ENCODE data around the gene ARHGAP6. TPM values are rescaled to one million over a fixed set of nuclear protein-coding genes. Genes with fewer than 3 reads are reported as not detected.

The ARHGAP6 gene
- total and polyA plus RNA-seq, 9 of the 15 experiments (the other 6 are each of a cell fraction or from before 2014, with no cell fraction given): 12.5 to 63.6 (median 41.8) TPM

- Histone ChIP-seq H3K9me1 (ENCODE audit: control insufficient read depth, insufficient read depth, low read length) (no peaks in the 10 kb centered on the region), H2AFZ (ENCODE audit: low read depth, low read length) (no peak overlapping the region), H3K9me3 (replicated peaks; ENCODE audit: control insufficient read depth, insufficient read depth, low read depth, low read length) (0 out of 2 replicates have a peak, but pooled peaks cover 1% of the 10 kb centered on the region), H3K36me3 (ENCODE audit: control insufficient read depth, insufficient read depth, low read length) (no peaks in the 10 kb centered on the region; the same call in 2 of the 3 replicates), H3K27ac (ENCODE audit: extremely low read depth, low read depth, low read length) (no peak overlapping the region), H3K79me2 (ENCODE audit: control insufficient read depth, insufficient read depth, low read length) (peaks cover 5% of the 10 kb centered on the region; the same call in 1 of the 3 replicates), H3K4me1 (replicated peaks in 1 of 2; ENCODE audit: control insufficient read depth in 2 of 2, insufficient read depth in 2 of 2, low read length in 2 of 2) (peaks cover 4 to 11% of the 10 kb centered on the region in 2 experiments; a peak in 4 of 5 replicates), H3K9ac (ENCODE audit: insufficient read depth in 1 of 2, low read depth in 2 of 2, low read length in 2 of 2) (no peak overlapping the region), H4K20me1 (replicated peaks; ENCODE audit: control insufficient read depth, insufficient read depth, low read length) (no peaks in the 10 kb centered on the region), H3K4me2 (ENCODE audit: insufficient read depth, low read length) (no peak overlapping the region), H3K27me3 (ENCODE audit: control insufficient read depth in 2 of 2, insufficient read depth in 2 of 2, low read length in 2 of 2) (no peaks in the 10 kb centered on the region), H3K4me3 (no peak overlapping the region)
- in situ Hi-C loops (cut with MboI): no loop called here
- ATAC-seq: no peak
- intact Hi-C loops (cut with micrococcal nuclease): no loop called here
- ChIA-PET CTCF (ENCODE audit: low intra/inter-chr PET ratio) (no interaction called here), POLR2A (no interaction called here)
- DNase-seq (ENCODE audit: extremely low read depth in 1 of 4, low spot score in 3 of 4): no peak
- FAIRE-seq: no peak
- WGBS (ENCODE audit: insufficient coverage, low coverage, missing lambda C conversion rate): 86% methylated on average over 4 of the region's 18 CpGs
- no TSS peak for BruUV-seq (replicated peaks)
- TF ChIP-seq NFYB (IDR thresholded peaks at IDR 0.05; ENCODE audit: extremely low read depth, insufficient read length): peak; percentile 13
- TF ChIP-seq POLR2G (IDR thresholded peaks at IDR 0.05; ENCODE audit: low read depth, low read length): peak; percentile 38
- peak; percentile 63 for TF ChIP-seq PRDM10 (IDR thresholded peaks at IDR 0.05; ENCODE audit: partially characterized antibody)
- no peak for TF ChIP-seq ZSCAN32 (CRISPR knock-in tag; IDR thresholded peaks at IDR 0.05)
- no peak for TF ChIP-seq RFX7 (CRISPR knock-in tag; IDR thresholded peaks at IDR 0.05)
Measured at GRCh38 chrX:11214346-11215190, 451.2 kb downstream of the ARHGAP6 start.
